HepG2 (cell line): ENCODE results near the gene SOX8. TPM values are rescaled to one million over a fixed set of nuclear protein-coding genes. Genes with fewer than 3 reads are reported as not detected.
A peak's percentile ranks its signal among the peaks of the same experiment; 100 is the strongest.

Experiments
- ATAC-seq: fragments of 200-7000 bp; cut with Tn5 transposase; 3 replicates; pipeline ENCODE4 v1.9.1; 2020; ENCODE audit warnings: mild to moderate bottlenecking, moderate library complexity
- BruUV-seq: library from RNA; stranded (reverse); fragments of 400-500 nt; replicated peaks from 2 replicates; lab custom pipeline; 2021; lab: Mats Ljungman, UMichigan
- CTCF ChIA-PET: fragments of 300-600 bp; formaldehyde crosslinking; extraction: SDS; loops from one replicate; lab custom pipeline; 2021; ENCODE audit warnings: low total read pairs, inconsistent platforms, low intra/inter-chr PET ratio; lab: Yijun Ruan, JAX
- POLR2A ChIA-PET: fragments of 350-600 bp; sonication (Branson Sonifier 250); formaldehyde crosslinking; loops from one replicate; lab custom pipeline; 2020; ENCODE audit warnings: antibody characterized with exemption, inconsistent platforms; lab: Yijun Ruan, JAX
- DNase-seq: peaks from one replicate; pipeline ENCODE4 v3.0.0-alpha.2; 2015; ENCODE audit warnings: low spot score
- FAIRE-seq: peaks from 3 replicates; lab custom pipeline; 2011; peaks lifted over from hg19 to GRCh38; lab: Jason Lieb, UNC
- H2AFZ ChIP-seq: one replicate; pipeline ENCODE4 v1.6.1; 2011; ENCODE audit warnings: low read length, inconsistent platforms
- H3K27ac ChIP-seq: fragments of 300-600 bp; 3 replicates; pipeline ENCODE4 v1.8.0; 2011; ENCODE audit warnings: mixed run types, mild to moderate bottlenecking, mixed read lengths, low read length, inconsistent platforms; ENCODE audit not compliant: insufficient read depth; ENCODE audit errors: extremely low read length
- H3K27me3 ChIP-seq, 2 experiments: fragments of 200-600 bp in 1 of 2; 2 replicates in 1 of 2; 3 replicates in 1 of 2; pipeline versions ENCODE4 v1.6.0 to v1.8.0; 2011; ENCODE audit warnings: low read length in 2 of 2, mild to moderate bottlenecking in 2 of 2, moderate library complexity in 2 of 2, inconsistent platforms in 1 of 2; ENCODE audit not compliant: insufficient read depth in 2 of 2, control insufficient read depth in 1 of 2
- H3K36me3 ChIP-seq, 2 experiments: fragments of 200-600 bp in 1 of 2; replicated peaks in 1 of 2; 2 replicates in 1 of 2; 3 replicates in 1 of 2; pipeline versions ENCODE4 v1.5.1 to v1.8.0; 2011; ENCODE audit warnings: low read length in 2 of 2, inconsistent platforms in 1 of 2; ENCODE audit not compliant: insufficient read depth in 2 of 2, control insufficient read depth in 1 of 2
- H3K4me1 ChIP-seq: 2 replicates; pipeline ENCODE4 v1.5.1; 2012; ENCODE audit warnings: low read length, inconsistent platforms; ENCODE audit not compliant: insufficient read depth
- H3K4me2 ChIP-seq: 2 replicates; pipeline ENCODE4 v1.6.0; 2011; ENCODE audit warnings: low read depth, low read length, inconsistent platforms
- H3K4me3 ChIP-seq, 3 experiments: fragments of 200-600 bp in 1 of 3; sonication (generic), shearing (Covaris generic) in 1 of 3; replicated peaks in 1 of 3; 2 replicates each; pipeline ENCODE4 v1.5.1; 2011 to 2016; ENCODE audit warnings: low read length in 3 of 3, inconsistent platforms in 2 of 3, low read depth in 2 of 3, mild to moderate bottlenecking in 2 of 3, control low read depth in 1 of 3, mixed read lengths in 1 of 3; ENCODE audit not compliant: insufficient read depth in 1 of 3
- H3K79me2 ChIP-seq: one replicate; pipeline ENCODE4 v1.6.1; 2011; ENCODE audit warnings: low read length, inconsistent platforms; ENCODE audit not compliant: insufficient read depth
- H3K9ac ChIP-seq: 2 replicates; pipeline ENCODE4 v1.6.0; 2011; ENCODE audit warnings: mild to moderate bottlenecking, low read depth, low read length, inconsistent platforms; ENCODE audit not compliant: insufficient read depth
- H3K9me3 ChIP-seq: 2 replicates; pipeline ENCODE4 v1.5.1; 2012; ENCODE audit warnings: mild to moderate bottlenecking, low read length
- H4K20me1 ChIP-seq: 2 replicates; pipeline ENCODE4 v1.6.0; 2011; ENCODE audit warnings: inconsistent platforms, mild to moderate bottlenecking, low read length, moderate library complexity; ENCODE audit not compliant: insufficient read depth
- HDAC6 ChIP-seq: fragments of 200-600 bp; sonication (generic); IDR thresholded peaks from 2 replicates; pipeline ENCODE4 v1.7.0; 2017; ENCODE audit warnings: mild to moderate bottlenecking, antibody characterized with exemption, low read length, low read depth
- RBAK ChIP-seq: sonication (generic); formaldehyde crosslinking; IDR thresholded peaks from 2 replicates; pipeline ENCODE4 v1.5.1; 2020; ENCODE audit warnings: mild to moderate bottlenecking, missing genetic modification reagents
- RFXAP ChIP-seq: sonication (generic); formaldehyde crosslinking; IDR thresholded peaks from 2 replicates; pipeline ENCODE4 v1.4.0; 2020; ENCODE audit warnings: missing genetic modification reagents, borderline replicate concordance
- ZNF253 ChIP-seq: sonication (generic); formaldehyde crosslinking; IDR thresholded peaks from 2 replicates; pipeline ENCODE4 v1.8.0; 2022; ENCODE audit warnings: mild to moderate bottlenecking, missing genetic modification reagents, borderline replicate concordance
- ZNF484 ChIP-seq: sonication (generic); formaldehyde crosslinking; IDR thresholded peaks from 2 replicates; pipeline ENCODE4 v1.5.1; 2020; ENCODE audit warnings: mild to moderate bottlenecking, low read depth, missing genetic modification reagents, borderline replicate concordance
- ZNF670 ChIP-seq: sonication (generic); formaldehyde crosslinking; IDR thresholded peaks from 2 replicates; pipeline ENCODE4 v1.8.0; 2022; ENCODE audit warnings: mild to moderate bottlenecking, missing genetic modification reagents, borderline replicate concordance
- ZNF788 ChIP-seq: sonication (generic); formaldehyde crosslinking; IDR thresholded peaks from 2 replicates; pipeline ENCODE4 v1.5.0; 2020; ENCODE audit warnings: mild to moderate bottlenecking, missing genetic modification reagents, borderline replicate concordance
- ZSCAN12 ChIP-seq: sonication (generic); formaldehyde crosslinking; IDR thresholded peaks from 2 replicates; pipeline ENCODE4 v1.9.0; 2021; ENCODE audit warnings: mild to moderate bottlenecking, missing genetic modification reagents
- WGBS: methylation state at CpG from one replicate; pipeline ENCODE4 v1.1.6; 2017; ENCODE audit warnings: low lambda C conversion rate; 5-methylcytosine and 5-hydroxymethylcytosine counted together
- in situ Hi-C: cut with HindIII; loops from 2 replicates; pipeline ENCODE4 v1.10.0; 2017; ENCODE audit warnings: low pct_unique_long_range_greater_than_20kb; ENCODE audit not compliant: extremely low pct_ligation_motif_present
- intact Hi-C: fragments of 100-400 bp; cut with micrococcal nuclease; formaldehyde crosslinking; loops from one replicate; pipeline ENCODE4 v1.10.0; 2022; ENCODE audit not compliant: unreplicated experiment
- polyA plus RNA-seq, 8 experiments: library from polyadenylated mRNA; depleted of rRNA in 3 of 8; stranded (reverse) in 7 of 8; unstranded in 1 of 8; fragments of >200 nt; fragmentation: Illumina TruSeq in 4 of 8; extraction: Trizol in 4 of 8; gene quantifications; 2 replicates each; pipeline versions ENCODE4 v1.2.1 to v1.2.3, GENCODE V29; 2011 to 2016; ENCODE audit warnings: low read depth in 4 of 8, missing spikeins in 1 of 8, mixed read lengths in 1 of 8; ENCODE audit not compliant: insufficient read depth in 1 of 8
- total RNA-seq, 5 experiments: library from RNA; depleted of rRNA; stranded (reverse); fragments of >200 nt; fragmentation: Illumina TruSeq; extraction: Trizol; gene quantifications; 2 replicates each; pipeline ENCODE4 v1.2.3, GENCODE V29; 2016; ENCODE audit warnings: low read depth in 1 of 5
- TF ChIP-seq, protein P1 (sequence below): sonication (generic); formaldehyde crosslinking; IDR thresholded peaks from 2 replicates; pipeline ENCODE4 v1.4.0; 2020; ENCODE audit warnings: missing genetic modification reagents, mild to moderate bottlenecking, borderline replicate concordance
- TF ChIP-seq, protein P2 (sequence below): IDR thresholded peaks from 2 replicates; pipeline ENCODE4 v1.6.1; 2016
- TF ChIP-seq, protein P3 (sequence below): sonication (generic); formaldehyde crosslinking; IDR thresholded peaks from 2 replicates; pipeline ENCODE4 v1.8.0; 2022; ENCODE audit warnings: missing genetic modification reagents, mild to moderate bottlenecking, moderate library complexity, borderline replicate concordance

SOX8 gene
- total and polyA plus RNA-seq, 2 of the 13 experiments (the other 11 are each of a cell fraction or from before 2014, with no cell fraction given), result 0.20 to 0.28 TPM

DNA sequence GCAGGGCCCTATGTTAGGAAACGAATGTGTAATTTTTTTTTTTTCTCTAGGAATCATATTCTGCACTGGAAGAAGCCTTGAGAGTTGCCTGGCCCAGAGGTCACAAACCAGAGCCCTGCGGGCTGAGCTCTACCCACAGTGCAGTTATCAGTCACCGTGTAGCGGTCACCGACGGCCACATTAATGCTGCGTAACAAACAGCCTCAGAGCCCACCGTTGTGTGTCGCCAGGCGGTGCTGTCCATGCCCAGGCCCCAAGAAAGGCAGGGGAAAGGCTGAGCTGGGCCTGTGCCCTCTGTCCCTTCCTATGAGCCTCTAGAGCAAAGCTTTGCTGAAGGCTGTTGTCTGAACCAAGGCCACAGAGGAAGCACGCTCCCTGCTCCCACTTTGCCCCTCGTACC, 6.3 kb upstream of the SOX8 start:
- POLR2A ChIA-PET, result no interaction called here
- Histone ChIP-seq H3K4me3 (no peak overlapping the region), H3K9ac (no peak overlapping the region), H3K36me3 (no peaks in the 10 kb centered on the region), H3K27ac (no peak overlapping the region), H3K4me2 (no peak overlapping the region), H4K20me1 (no peaks in the 10 kb centered on the region), H2AFZ (no peak overlapping the region)
- FAIRE-seq (no peak), DNase-seq (no peak)
- BruUV-seq, result no TSS peak
- intact Hi-C loops (no loop called here), in situ Hi-C loops (no loop called here)
- TF ChIP-seq, protein P1, sequence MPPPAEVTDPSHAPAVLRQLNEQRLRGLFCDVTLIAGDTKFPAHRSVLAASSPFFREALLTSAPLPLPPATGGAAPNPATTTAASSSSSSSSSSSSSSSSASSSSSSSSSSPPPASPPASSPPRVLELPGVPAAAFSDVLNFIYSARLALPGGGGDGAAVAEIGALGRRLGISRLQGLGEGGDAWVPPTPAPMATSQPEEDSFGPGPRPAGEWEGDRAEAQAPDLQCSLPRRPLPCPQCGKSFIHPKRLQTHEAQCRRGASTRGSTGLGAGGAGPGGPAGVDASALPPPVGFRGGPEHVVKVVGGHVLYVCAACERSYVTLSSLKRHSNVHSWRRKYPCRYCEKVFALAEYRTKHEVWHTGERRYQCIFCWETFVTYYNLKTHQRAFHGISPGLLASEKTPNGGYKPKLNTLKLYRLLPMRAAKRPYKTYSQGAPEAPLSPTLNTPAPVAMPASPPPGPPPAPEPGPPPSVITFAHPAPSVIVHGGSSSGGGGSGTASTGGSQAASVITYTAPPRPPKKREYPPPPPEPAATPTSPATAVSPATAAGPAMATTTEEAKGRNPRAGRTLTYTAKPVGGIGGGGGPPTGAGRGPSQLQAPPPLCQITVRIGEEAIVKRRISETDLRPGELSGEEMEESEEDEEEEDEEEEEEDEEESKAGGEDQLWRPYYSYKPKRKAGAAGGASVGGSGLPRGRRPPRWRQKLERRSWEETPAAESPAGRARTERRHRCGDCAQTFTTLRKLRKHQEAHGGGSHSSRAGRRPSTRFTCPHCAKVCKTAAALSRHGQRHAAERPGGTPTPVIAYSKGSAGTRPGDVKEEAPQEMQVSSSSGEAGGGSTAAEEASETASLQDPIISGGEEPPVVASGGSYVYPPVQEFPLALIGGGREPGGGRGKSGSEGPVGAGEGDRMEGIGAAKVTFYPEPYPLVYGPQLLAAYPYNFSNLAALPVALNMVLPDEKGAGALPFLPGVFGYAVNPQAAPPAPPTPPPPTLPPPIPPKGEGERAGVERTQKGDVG (CRISPR knock-in tag), result no peak
- peak; percentile 98 for TF ChIP-seq RBAK (CRISPR knock-in tag)
- TF ChIP-seq, all 625 proteins: peak for 1
- no peak for ATAC-seq
- CTCF ChIA-PET, result no interaction called here
- WGBS, result 73% methylated on average over 9 of the region's 12 CpGs
- no peaks in the 10 kb centered on the region for H3K79me2 ChIP-seq
- H3K9me3 ChIP-seq, result no peaks in the 10 kb centered on the region
- H3K27me3 ChIP-seq, result peaks cover 20 to 66% of the 10 kb centered on the region in 2 experiments
- peaks cover 63% of the 10 kb centered on the region for H3K4me1 ChIP-seq

DNA sequence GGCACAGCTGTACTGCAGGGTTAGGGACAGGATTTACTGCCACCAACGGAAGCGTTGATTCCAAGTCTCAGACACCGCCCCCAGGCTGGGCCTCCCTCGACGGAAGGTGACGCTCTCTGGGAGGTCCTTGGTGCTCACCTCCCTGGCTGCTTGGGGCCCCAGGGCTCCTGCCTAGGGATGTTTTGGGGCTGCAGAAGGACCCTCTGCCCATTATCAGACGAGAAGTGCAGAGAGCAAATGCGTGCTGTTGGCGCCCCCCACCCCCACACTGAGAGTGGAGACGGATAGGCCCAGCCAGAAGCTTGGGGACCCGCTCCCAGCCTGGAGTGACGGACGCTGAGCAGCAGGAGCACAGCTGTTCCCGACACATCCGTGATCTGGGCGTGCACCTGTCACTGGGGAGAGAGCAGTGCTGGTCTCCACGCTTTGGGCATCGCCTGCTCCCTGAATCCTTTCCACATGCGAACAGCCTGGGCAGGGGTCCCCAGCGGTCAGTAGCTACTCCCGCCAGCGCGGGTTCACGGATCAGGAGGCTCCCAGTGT, 5.1 kb upstream of the SOX8 start:
- peaks cover 59% of the 10 kb centered on the region for H3K4me1 ChIP-seq
- ChIA-PET POLR2A (no interaction called here), CTCF (no interaction called here)
- WGBS, result no CpG with 5 or more reads among the region's 24 CpGs
- no peak overlapping the region for H3K9ac ChIP-seq
- H3K79me2 ChIP-seq, result no peaks in the 10 kb centered on the region
- DNase-seq (no peak), FAIRE-seq (no peak), ATAC-seq (no peak)
- no TSS peak for BruUV-seq
- in situ Hi-C loops (no loop called here), intact Hi-C loops (no loop called here)
- no peak overlapping the region for H3K27ac ChIP-seq
- H3K27me3 ChIP-seq, result peaks cover 20 to 70% of the 10 kb centered on the region in 2 experiments
- no peaks in the 10 kb centered on the region for H3K9me3 ChIP-seq
- peak overlapping the region; percentile 26; the same call in 1 of the 2 replicates for H3K4me2 ChIP-seq
- no peak overlapping the region for H2AFZ ChIP-seq
- no peaks in the 10 kb centered on the region for H3K36me3 ChIP-seq
- H4K20me1 ChIP-seq, result no peaks in the 10 kb centered on the region
- H3K4me3 ChIP-seq, result peak overlapping the region in 1 of 3 experiments; percentile 23; a peak in 1 of 6 replicates
- TF ChIP-seq, protein P2, sequence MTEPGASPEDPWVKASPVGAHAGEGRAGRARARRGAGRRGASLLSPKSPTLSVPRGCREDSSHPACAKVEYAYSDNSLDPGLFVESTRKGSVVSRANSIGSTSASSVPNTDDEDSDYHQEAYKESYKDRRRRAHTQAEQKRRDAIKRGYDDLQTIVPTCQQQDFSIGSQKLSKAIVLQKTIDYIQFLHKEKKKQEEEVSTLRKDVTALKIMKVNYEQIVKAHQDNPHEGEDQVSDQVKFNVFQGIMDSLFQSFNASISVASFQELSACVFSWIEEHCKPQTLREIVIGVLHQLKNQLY (CRISPR knock-in tag), result no peak
- no peak for TF ChIP-seq ZNF788 (CRISPR knock-in tag)
- no peak for TF ChIP-seq HDAC6
- TF ChIP-seq, protein P3, sequence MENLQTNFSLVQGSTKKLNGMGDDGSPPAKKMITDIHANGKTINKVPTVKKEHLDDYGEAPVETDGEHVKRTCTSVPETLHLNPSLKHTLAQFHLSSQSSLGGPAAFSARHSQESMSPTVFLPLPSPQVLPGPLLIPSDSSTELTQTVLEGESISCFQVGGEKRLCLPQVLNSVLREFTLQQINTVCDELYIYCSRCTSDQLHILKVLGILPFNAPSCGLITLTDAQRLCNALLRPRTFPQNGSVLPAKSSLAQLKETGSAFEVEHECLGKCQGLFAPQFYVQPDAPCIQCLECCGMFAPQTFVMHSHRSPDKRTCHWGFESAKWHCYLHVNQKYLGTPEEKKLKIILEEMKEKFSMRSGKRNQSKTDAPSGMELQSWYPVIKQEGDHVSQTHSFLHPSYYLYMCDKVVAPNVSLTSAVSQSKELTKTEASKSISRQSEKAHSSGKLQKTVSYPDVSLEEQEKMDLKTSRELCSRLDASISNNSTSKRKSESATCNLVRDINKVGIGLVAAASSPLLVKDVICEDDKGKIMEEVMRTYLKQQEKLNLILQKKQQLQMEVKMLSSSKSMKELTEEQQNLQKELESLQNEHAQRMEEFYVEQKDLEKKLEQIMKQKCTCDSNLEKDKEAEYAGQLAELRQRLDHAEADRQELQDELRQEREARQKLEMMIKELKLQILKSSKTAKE, result 0 out of 2 replicates have a peak, but pooled peaks have one; percentile 21
- no peak for TF ChIP-seq RFXAP
- TF ChIP-seq ZNF253, result no peak
- no peak for TF ChIP-seq ZNF484 (CRISPR knock-in tag)
- no peak for TF ChIP-seq ZSCAN12
- TF ChIP-seq ZNF670 (CRISPR knock-in tag), result no peak
